GM12864 (cell line): ENCODE measurements around the gene NECTIN1.

Experiments
- DNase-seq: peaks from one replicate; pipeline ENCODE4 v3.0.0-alpha.2; 2011; ENCODE audit warnings: low read depth
- H3K4me3 ChIP-seq: 2 replicates; pipeline ENCODE4 v1.5.1; 2011; ENCODE audit warnings: mild to moderate bottlenecking, low read depth, low read length, control low read depth
- TF ChIP-seq, protein P1 (sequence below): IDR thresholded peaks from 2 replicates; pipeline ENCODE4 v1.5.1; 2011; ENCODE audit warnings: low read depth, mild to moderate bottlenecking, moderate library complexity, low read length, control low read depth, inconsistent platforms; ENCODE audit errors: missing control alignments

The NECTIN1 gene

DNA sequence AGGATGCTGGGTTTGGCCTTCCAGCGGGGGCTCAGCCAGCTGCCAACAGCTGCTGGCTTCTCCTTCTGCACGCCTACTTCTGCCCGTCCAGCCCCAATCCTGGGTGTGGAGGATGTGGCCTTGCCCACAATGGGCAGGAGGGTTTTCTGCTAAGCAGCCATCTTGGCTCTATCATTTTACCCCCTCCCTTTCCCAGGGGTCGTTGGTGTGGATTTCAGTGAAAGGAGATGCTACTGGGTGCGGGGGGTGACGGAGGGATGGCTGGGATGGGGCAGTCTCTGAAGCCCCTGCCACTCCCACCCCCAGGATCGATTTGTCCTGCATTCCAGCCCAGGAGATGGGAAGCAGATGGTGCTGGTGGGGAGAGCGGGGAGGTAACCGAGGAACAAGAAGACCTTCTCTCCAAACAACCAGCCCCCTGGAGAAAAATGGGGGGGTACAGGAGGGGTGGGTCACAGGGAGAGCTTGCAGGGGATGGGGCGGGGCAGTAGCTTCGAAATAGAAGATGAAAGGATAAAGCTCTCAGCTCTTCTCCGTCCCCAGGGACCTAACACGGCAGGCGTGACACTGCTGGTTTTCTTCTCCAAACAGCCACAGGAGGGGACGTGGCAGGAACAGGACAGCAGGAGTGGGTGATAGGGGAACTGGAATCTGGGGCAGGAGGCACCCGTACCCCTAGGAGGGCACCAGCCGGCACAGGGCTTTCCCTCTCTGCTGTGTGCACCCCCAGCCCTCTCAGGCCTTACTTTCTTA lies 68.9 kb downstream of the NECTIN1 start:
- no peak overlapping the region for H3K4me3 ChIP-seq
- DNase-seq: no peak
- TF ChIP-seq, protein P1, sequence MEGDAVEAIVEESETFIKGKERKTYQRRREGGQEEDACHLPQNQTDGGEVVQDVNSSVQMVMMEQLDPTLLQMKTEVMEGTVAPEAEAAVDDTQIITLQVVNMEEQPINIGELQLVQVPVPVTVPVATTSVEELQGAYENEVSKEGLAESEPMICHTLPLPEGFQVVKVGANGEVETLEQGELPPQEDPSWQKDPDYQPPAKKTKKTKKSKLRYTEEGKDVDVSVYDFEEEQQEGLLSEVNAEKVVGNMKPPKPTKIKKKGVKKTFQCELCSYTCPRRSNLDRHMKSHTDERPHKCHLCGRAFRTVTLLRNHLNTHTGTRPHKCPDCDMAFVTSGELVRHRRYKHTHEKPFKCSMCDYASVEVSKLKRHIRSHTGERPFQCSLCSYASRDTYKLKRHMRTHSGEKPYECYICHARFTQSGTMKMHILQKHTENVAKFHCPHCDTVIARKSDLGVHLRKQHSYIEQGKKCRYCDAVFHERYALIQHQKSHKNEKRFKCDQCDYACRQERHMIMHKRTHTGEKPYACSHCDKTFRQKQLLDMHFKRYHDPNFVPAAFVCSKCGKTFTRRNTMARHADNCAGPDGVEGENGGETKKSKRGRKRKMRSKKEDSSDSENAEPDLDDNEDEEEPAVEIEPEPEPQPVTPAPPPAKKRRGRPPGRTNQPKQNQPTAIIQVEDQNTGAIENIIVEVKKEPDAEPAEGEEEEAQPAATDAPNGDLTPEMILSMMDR: no peak

DNA sequence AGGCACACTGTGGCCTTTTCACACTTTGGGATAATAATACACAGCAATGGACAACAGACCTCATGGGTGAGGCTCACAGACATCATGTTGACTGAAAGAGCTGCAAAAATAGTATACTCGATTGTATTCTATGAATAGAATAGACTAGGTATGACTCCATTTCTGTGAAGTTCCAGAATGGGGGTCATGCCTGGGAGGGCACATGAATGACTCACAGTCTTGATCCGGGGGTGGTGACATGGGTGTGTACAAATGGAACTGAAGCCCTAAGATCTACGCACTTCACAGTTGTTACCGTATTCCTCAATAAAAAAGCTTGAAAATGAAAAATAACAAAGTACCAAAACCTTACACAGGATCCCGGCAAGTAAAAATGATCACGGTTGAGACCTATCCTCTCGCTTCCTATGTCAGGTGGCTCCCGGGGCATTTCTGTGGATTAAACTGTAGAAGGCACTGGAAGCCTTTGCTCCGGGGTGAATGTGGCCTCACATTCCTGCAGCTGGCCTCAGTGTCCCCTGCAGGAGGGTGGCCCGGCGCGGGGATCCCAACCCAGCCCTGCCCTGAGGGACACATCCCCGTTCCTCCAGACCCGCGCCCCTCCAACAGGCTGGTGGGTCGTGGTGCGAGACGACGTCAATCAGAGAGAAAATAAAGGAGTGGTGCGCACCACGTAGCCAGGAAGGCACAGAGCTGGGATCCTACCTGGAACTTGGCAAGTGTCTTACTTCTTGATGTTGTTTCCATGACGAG lies 75.9 kb downstream of the NECTIN1 start:
- H3K4me3 ChIP-seq: no peak overlapping the region
- TF ChIP-seq, protein P1: no peak
- no peak for DNase-seq

DNA sequence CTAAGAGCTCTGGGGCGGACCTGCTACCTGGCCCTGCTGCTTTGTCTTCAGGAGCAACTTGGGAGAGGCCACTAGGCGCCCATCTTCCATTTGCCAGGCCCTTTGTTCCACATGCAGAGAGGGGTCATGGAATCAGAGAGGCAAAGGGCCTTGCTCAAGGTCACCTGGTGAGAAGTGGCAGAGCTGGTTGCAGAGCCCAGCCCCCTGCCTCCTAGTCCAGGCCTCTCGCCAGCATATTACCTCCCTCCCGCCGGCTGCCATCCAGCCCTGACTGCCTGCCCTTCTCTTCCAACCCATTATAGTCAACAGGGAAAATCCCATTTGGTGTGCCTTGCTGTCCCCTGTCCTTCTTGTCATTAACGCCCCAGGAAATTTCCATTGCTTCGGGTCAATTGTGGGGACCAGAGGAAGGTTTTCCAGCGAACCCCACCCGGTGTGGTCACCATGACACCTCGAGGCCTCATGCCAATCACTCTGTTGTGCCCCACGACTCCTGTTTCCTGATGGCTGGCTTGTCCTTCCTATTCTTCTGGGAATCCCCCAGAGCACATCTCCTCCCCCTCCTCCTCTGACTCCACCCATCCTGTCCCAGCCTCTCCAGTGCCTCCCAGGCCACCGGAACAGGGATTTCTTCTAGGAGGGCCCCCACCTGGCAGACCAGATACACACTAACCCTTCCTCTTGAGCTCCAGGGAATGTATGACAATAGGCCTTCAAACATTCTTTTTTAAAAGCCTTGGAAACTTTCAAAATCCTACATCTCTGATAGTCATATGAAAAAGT lies 77.0 kb downstream of the NECTIN1 start:
- no peak for DNase-seq
- no peak overlapping the region for H3K4me3 ChIP-seq
- TF ChIP-seq, protein P1: no peak

DNA sequence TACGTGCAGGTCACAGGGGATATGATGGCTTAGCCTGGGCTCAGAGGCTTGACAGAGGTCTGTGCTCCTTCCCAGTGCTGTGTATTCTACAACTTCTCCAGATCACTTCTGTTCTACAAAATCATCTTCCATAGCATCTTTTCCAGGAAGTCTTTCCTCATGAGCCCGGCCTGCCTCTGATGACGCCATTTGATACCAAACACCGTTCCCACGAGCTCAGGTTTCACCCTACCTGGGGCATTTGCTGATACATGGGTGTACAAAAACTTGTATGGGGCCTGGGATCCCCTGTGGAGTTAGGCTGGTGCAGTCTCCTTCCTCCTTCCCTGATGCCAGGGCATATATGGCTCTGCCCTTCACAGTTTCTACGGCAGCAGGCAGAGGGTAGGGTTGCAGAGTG lies 78.7 kb downstream of the NECTIN1 start:
- no peak overlapping the region for H3K4me3 ChIP-seq
- no peak for DNase-seq
- TF ChIP-seq, protein P1: no peak

DNA sequence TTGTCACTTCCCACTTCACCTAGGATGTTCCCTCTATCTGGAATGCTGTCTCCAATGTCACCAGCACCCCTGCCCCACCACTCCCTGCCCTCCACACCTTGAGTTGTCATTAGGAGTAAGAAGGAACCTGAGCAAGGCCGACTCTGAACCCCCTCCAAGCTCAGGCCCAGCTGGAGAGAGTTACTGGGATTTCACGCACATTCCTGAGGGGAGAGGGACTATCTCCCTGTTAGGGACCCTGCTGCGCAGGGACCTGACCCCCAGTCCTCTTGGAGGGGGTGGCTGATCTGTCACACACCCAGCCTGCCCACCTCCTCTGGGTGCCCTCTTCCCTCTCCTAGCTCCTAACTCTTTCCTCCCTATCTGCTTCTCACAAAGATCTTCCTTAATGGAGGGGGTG lies 81.7 kb downstream of the NECTIN1 start:
- no peak overlapping the region for H3K4me3 ChIP-seq
- no peak for DNase-seq
- TF ChIP-seq, protein P1: no peak

DNA sequence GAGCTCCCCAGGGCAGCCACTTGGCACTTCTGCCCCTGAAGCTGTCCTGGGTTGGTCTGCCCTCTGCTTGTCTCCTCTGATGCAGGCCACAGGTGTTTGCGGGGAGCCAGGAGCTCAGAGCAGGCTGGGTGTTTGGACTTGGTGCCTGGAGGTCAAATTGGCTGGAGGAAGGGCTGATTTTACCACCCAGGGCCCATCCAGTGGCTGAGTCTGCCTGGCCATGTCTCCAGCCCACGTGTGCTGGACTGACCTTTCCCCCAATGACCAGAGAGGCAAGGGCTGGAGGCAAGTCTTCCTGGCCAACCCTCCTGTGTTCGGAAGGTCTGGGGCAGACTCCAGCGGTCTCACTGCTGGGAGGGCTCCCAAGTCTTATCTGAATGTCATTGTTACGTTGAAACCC lies 84.0 kb downstream of the NECTIN1 start:
- TF ChIP-seq, protein P1: no peak
- no peak for DNase-seq
- H3K4me3 ChIP-seq: no peak overlapping the region
